GM19035 (cell line): ENCODE measurements around the gene CHMP1A.
"Not testable (repeated sequence)": the region's sequence is repeated elsewhere in the genome, so short reads cannot be mapped to it uniquely, and the experiment has no call there.

ENCODE experiments used
- ATAC-seq: cut with Tn5 transposase; IDR thresholded peaks from one replicate; pipeline ENCODE4 v1.9.1; 2021; ENCODE audit not compliant: unreplicated experiment

The CHMP1A gene

DNA sequence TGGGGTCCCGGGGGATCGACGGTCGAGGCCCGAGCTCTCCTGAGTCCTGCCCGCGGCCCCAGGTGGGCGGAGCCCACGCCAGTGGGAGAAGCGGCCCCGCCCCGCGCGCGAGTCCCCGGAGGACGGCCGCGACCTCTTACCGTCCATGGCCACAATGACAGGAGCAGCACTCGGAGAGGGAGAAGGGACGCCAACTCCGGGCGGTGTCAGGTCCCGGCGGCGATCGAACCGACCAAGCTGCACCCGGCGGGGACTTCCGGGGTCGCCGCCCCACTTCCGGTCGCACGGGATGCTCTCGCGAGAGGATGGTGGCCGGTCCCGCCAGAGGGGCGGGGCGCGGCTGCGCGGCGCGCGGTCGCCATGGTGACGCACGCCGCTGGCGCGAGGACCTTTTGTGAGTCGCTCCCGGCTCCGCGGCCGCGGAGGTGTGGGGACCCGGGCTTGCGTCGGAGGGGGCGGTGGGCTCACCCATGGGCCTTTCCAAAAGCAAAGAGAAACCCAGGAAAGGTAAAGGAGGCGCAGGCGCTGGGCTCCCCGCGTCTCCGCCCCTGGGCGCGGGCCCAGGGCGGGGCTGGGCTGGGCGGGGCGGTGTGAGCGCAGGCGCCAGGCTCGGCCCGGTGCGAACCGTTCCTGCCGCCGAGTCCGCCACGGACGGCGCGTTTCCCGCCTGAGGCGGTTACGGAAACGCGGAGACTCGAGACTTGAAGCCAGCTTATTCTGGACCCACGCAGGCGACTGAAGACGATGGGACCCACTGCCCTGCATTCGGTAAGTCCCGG lies at the start of gene CHMP1A, which contains the start of gene SPATA33:
TSS of gene CHMP1A (minus strand) at position 267 of the 779 bp plus-strand sequence. CDS start at position 147, 120 bp downstream.
TSS of gene SPATA33 (plus strand) at position 395 of the 779 bp plus-strand sequence. CDS start at position 471, 76 bp downstream.
- peak; percentile 92 for ATAC-seq

DNA sequence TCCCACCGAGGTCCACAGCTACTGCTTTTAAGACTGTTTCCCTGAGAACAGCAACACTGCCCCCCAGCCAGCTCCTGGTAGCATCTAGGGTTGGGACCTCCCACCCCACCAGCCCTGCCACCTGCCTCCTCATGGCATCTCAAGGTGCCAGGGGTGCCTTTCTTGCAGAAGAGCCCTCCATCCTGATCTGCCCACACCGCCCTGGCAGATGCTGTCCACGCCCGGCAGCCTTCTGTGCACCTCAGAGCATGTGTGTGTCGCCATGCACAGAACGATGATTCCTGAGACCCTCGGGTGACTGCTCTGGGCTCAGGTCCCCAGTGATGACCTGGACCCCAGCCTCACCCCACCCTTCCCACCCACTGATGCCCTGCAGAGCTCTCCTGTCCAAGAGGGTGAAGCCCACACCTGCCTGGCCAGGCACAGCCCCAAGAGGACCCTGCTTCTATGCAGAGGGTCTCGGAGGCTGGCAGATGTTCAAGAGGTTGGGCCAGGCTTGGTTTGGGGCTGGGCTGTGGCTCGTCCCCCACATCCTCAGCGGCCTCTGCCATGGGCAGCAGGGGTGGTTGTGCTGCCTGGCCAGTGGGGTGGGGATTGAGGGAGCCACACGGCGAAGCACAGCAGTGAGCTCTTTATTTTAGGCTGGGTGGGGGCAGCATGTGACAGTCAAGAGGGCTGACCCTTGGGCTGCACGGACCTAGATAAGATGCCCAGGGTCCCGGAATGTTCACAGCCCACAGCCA lies 49.2 kb upstream of the CHMP1A start:
- ATAC-seq: no peak

DNA sequence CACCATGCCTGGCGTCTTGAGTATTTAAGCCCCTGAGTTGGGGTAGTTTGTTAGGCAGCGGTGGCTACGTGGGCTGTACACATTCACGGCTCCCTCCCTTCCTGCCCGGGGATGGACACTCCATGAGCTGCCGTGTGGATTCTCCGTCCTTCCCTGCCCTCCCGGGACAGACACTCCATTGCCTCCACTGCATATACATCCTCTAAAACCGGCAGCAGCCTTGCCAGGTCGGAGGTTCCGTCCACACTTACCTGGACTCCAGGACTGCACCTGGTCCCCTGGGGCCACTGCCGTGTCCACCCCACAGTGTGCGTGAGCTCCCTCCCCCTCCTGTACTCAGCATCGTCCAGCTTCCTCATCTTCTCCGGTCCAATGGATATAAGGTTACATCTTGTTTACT lies 47.5 kb upstream of the CHMP1A start:
- no peak for ATAC-seq

DNA sequence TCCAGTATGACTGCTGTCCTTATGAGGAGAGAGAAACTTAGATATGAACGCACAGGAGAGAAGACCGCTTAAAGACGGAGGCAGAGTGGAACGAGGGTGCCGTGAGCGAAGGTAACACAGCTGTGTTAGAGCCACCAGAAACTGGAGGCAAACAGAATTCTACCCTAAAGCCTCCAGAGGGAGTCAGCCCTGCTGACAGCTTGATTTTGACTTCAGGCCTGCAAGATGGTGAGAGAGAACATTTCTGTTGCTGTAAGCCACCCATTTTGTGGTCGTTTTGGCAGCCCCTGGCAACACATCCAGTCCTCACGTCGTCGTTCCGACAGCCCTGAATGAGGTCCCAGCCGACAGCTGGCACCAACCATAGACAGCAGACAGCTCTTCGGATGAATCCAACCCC lies 46.8 kb upstream of the CHMP1A start:
- no peak for ATAC-seq

DNA sequence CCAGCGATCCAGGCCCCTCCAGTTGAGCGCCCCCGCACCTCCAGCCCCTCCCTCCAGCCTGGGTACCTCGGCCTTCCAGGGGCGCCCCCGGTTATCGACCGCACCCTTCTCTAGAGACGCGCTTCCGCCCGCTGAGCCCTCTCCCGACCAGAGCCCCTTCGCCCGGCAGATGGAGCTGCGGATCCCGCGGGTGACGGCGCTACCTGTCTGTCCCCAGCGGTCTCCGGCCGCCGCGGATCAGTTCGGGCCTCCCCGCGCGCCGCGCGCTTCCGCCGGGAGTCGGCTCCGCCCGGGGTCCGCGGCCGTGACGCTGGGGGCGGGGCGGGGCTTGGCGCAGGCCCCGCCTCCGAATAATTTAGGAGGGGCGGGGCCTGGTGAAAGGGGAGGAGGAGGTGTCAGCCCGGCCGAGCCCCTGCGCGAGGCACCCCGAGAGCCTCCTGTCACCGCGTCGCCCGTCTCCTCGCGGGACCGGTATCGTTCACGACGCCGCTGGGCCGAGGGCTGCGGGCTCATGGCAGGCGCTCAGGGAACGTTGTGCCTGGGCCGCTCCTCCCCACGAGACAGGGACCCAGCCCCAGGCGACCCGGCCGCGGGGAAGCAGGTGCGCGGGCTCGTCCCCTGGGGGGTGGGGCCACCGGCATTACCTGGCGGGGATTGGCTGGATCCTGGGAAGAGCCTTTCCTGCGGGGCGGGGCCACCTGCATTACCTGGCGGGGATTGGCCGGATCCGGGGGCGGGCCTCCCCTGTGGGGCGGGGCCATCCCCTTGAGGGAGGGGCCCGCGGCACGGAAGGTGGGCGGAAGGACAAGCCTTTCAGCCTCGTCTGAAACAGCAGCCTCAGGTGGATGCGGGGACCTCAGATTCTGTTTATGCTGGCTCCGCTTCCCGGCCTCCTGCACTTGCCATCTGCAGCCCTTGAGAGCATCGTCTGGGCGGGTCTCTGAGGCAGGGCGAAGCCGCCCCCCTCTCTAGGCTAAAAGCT lies 44.2 kb upstream of the CHMP1A start, which contains the start of gene SPATA2L:
TSS of gene SPATA2L (minus strand) at position 281 of the 982 bp plus-strand sequence. CDS start 473 bp downstream, outside the sequence.
- ATAC-seq: peak; percentile 63

DNA sequence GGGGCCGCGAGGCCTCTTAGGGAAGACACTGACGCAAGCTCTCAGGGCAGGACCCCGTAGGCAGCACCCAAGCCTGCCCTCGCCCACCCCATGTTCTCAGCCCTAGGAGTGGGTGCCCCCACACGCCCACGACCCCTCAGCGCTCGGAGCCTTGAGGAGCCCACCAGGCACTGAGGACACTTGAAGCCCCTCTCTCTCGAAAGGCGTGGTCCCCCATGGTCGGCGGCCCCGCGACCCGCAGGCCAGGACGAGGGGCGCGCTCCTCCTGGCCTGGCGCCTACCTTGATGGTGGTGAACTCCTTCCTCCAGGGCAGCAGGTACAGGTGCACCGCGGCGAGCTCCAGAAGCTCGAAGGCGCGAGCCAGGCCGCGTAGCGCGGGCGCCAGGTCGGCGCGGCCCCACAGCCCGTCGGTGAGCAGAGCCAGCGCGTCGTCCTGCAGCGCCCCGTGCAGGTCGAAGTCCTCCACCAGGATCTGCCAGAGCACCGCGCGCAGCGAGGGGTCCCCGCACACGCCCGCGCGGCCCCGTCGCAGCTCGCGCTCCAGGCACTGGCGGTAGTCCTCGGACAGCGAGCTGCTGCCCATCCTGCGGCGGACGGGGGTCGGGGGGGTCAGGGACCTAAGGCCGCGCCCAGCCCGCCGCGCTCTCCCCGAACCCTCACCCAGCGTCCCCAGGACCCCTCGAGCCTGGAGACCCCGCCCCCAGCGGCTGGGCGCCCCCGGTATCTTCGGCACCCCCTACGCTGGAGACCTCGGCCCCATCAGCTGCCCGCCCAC lies 43.3 kb upstream of the CHMP1A start:
- ATAC-seq: peak; percentile 5

DNA sequence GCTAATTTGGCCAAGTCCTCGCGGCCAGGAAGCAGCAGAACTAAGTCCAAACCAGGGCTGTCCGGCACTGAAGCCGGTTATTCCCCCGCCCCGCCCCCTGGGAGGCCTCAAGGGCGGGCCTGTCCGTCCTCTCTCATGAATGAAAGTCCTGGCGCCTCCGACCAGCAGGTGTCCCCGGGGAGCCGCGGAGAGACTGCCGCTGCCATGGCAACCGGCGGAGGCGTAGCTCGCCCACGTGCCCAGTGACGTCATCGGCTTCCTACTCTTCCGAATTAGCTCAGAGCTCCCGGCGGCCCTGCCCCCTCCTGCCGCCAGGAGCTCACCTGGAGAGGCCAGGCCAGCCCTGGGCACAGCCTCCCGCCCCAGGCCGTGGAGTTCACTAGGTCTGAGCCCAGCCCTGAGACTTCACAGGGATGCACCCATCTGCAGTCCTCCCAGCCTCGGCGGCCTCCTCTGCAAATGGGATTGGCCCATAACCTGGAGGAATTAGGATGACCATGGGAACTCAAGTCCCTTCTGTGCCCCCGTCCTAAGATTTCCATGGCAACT lies 42.7 kb upstream of the CHMP1A start:
- ATAC-seq: peak; percentile 47

DNA sequence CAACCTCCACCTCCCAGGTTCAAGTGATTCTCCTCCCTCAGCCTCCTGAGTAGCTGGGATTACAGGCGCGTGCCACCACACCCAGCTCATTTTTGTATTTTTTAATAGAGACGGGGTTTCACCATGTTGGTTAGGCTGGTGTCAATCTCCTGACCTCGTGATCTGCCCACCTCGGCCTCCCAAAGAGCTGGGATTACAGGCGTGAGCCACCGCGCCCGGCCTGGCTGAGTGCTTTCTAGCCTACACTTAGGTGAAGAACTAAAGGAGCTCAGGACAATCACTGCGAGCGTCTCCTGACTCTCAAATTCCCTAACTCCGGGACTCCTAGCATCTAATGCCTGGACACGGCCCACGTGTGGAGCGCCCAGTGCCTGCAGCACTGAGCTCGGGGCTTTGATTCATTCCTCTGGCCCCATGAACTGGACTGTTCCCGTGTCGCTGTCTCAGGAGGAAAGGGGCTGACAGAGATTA lies 42.2 kb upstream of the CHMP1A start:
- ATAC-seq: not testable (repeated sequence)

DNA sequence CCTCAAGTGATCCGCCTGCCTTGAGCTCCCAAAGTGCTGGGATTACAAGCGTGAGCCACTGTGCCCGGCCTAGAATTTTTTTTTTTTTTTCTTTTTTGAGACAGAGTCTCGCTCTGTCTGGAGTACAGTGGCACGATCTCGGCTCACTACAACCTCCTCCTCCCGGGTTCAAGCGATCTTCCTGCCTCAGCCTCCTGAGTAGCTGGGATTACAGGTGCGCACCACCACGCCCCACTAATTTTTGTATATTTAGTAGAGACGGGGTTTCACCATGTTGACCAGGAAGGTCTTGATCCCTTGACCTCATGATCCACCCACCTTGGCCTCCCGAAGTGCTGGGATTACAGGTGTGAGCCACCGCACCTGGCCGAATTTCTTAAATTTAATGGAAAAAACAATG lies 41.2 kb upstream of the CHMP1A start:
- ATAC-seq: not testable (repeated sequence)

DNA sequence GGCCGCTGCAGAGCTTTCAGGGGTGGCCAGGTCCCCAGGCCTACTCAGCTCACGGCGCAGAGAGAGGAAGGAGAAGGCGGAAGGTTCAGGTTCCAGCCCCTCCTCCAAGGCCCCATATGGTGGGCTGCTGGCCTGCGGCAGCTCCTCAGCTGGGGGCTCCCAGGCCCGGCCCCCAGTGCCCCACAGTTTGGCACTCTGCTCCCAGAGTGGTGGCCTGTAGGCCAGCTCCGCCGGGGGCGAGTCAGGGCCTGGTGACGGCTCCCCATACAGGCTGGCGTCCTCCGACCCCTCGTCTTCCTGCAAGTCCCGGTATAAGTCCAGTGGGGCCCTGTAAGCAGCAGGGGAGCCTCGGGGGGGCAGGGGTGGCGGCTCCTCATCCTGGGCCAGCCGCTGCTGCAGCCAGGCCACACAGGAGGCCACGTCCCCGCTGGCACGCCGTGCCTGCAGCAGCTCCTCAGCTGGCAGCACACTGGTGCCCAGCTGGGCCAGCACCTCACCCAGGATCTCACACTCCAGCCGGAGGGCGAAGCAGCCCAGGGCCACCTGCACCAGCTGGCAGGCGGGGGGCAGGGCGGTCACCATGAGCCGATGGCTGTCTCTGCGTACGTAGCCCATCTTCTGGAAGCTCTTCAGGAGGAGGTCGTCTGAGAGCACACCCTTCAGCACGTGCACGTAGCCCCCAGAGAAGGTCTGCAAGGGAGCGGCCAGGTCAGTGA lies 40.3 kb upstream of the CHMP1A start:
- no peak for ATAC-seq

DNA sequence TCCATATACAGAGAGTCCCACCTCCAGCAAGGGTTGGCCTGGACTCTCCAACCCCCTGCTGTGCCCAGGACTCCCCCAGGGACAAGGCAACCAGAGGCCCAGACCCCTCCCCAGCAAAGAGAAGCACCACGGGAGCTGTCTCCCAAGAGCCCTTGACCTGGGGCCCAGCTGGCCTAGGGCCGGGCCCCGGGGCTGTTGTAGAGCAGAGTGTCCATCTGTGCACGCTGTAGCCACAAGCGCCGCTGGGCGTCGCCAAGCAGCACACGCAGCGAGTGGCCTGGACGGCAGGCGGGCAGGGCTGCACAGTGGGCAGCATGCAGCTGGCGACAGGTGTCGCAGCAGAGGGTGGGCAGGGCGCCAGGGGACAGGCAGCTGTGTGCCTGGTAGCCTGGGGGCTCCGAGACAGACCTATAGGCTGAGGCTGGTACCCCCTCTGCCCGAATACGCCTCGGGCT lies 39.7 kb upstream of the CHMP1A start:
- ATAC-seq: no peak

DNA sequence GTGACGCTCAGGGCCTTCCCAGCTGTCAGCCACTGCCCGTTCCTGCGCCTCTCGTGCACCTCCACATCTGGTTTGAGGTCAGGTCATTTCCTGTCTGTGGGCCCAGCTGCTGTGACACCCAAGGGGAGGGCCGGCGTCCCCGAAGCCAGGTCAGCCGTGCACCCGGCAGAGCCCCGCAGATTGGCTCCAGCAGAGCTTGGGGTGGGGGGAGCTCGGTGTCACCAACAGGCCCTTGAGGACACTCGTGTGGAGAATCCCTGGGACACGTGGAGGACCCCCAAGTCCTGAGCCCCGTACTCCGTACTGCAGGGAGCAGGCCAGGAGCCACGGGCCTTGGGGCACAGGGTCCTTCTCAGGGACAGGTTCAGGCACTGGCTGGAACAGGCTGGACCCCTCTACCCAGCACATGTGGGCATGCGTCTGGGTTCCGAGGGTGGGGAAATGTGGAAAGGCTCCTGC lies 39.2 kb upstream of the CHMP1A start:
- ATAC-seq: no peak

DNA sequence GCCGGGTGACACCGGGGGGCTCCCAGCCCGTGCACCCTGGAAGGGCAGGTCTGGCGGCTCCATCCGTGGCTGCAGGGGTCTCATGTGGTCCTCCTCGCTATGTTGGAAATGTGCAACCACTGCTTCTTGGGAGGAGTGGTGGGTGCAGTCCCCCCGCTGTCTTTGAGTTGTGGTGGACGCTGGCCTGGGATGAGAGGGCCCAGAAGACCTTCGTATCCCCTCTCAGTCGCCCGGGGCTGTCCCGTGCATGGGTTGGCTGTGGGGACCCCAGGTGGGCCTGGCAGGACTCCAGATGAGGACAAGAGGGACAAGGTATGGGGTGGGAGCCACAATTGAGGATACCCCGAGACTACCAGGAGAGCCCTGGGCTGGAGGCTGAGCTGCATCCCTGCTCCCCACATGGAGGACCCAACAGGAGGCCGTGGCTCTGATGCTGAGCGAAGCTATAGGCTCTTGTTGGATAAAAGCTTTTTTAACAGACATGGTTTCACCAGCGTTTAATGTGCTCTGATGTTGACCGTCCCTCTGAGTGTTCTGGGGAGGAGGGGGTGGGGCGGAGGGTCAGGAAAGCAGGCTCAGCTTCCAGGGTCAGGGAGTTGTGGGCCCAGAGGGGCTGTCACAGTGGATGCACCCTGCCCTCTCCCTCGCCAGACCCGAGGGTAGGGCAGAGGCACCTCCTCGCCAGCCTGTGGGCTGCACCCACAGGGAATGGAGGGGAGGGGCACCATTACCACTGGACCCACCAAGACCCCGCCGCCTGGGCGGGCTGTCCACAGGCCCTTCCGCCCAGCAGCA lies 38.6 kb upstream of the CHMP1A start:
- ATAC-seq: no peak

DNA sequence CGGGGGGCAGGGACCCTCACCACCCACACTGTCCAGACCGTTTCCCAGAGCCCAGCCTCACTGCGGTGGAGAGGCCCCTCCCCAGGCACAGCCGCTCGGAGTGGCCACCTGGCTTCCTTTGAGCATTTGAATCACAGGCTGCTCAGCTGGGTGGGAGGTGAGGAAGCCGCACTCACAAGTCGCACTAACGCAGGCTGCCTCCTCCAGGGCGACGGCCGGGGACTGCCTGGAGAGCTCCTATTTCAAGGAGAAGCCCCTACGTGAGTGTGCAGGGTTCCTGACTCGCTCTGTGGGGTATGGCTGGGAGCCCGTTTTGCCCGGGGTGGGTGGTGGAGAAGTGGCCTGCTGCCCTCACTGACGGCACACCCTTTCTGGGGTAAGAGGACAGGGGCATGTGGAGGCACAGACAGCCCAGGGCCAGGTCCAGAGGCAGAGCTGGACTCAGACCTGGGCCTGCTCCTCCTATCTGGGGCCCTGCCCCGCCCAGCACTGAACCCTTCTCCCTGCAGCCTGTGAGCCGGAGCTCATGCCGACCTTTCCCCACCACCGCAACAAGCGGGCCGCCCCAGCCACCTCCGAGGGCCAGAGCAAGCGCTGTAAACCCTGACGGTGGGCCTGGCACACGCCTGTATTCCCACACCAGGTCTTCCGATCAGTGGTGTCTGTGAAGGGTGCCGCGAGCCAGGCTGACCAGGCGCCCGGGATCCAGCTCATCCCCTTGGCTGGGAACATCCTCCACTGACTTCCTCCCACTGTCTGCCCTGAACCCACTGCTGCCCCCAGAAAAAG lies 37.8 kb upstream of the CHMP1A start:
- no peak for ATAC-seq

DNA sequence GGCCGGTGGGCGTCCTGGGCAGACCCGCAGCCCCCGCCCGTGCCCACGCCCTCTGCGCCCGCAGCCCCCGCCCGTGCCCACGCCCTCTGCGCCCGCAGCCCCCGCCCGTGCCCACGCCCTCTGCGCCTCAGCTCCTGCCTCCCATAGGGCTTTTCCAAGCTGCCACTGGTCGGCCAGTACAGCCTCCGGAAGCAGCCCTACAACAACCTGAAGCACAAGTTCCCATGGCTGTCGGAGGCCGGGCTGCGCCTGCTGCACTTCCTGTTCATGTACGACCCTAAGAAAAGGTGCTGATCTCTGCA lies 37.2 kb upstream of the CHMP1A start:
- not testable (repeated sequence) for ATAC-seq

DNA sequence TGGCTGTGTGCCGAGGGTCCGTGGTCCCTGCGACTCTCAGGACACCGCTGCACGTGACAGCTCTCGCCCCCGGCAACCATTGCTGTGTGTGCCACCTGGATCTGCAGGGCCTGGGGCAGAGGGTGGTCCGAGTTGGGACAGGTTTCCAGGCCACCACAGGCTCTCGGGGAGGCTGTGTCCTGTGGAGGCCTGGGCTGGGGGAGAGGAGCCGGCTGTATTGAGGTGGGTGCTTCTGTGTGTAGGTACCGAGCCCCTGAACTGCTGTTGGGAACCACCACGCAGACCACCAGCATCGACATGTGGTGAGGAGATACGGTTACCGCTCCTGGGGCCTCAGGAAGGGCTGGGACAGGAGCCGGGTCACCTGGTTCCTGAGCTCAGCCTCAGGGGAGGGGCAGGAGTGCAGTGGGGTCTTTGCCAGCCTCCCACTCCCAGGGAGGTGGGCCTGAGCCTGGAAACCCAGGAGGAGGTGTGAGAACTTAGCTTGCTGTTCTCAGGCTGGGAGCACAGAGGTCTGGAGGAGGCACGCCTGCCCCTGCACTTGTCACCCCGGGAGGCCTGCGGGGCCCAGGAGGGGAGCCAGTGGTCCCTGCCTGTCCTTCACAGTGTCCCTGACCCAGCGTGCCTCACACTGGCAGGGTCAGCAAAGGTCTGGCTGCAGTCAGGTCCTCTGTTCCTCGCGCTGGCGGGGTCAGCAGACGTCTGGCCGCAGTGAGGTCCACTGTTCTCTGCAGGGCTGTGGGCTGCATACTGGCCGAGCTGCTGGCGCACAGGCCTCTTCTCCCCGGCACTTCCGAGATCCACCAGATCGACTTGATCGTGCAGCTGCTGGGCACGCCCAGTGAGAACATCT lies 36.6 kb upstream of the CHMP1A start:
- ATAC-seq: no peak
